Large intestine (tissue), 3 donors: ENCODE results near the gene MTRR. TPM values are rescaled to one million over a fixed set of nuclear protein-coding genes. Genes with fewer than 3 reads are reported as not detected.

Experiments
- DNase-seq, 2 donors: peaks; one replicate each; pipeline versions ENCODE4 v3.0.0 to v3.0.0-alpha.2; 2013
- H3K27ac ChIP-seq: one replicate; pipeline ENCODE4 v1.5.1; 2013; ENCODE audit warnings: low read length
- H3K27me3 ChIP-seq: 2 replicates; pipeline ENCODE4 v1.6.1; 2013; ENCODE audit warnings: low read length; ENCODE audit not compliant: control insufficient read depth, insufficient read depth
- H3K36me3 ChIP-seq: 2 replicates; pipeline ENCODE4 v1.6.1; 2013; ENCODE audit warnings: low read length; ENCODE audit not compliant: control insufficient read depth, insufficient read depth
- H3K4me1 ChIP-seq: one replicate; pipeline ENCODE4 v1.6.1; 2013; ENCODE audit warnings: low read length; ENCODE audit not compliant: control insufficient read depth, insufficient read depth
- H3K4me3 ChIP-seq: one replicate; pipeline ENCODE4 v1.5.1; 2013; ENCODE audit warnings: low read length
- H3K9me3 ChIP-seq: one replicate; pipeline ENCODE4 v1.6.1; 2013; ENCODE audit warnings: mild to moderate bottlenecking, low read depth, low read length, moderate library complexity; ENCODE audit not compliant: control insufficient read depth
- WGBS: methylation state at CpG from one replicate; pipeline ENCODE4 v1.1.5; 2013; ENCODE audit warnings: low lambda C conversion rate; ENCODE audit not compliant: insufficient coverage; 5-methylcytosine and 5-hydroxymethylcytosine counted together
- polyA plus RNA-seq: library from polyadenylated mRNA; unstranded; fragments of 120-200 nt; gene quantifications from one replicate; pipeline ENCODE4 v1.2.1, GENCODE V29; 2013

Gene MTRR
- polyA plus RNA-seq, 1 donor, result 48.1 TPM

- Histone ChIP-seq H3K4me3 (no peak overlapping the region), H3K4me1 (no peaks in the 10 kb centered on the region), H3K27me3 (no peaks in the 10 kb centered on the region), H3K36me3 (no peaks in the 10 kb centered on the region), H3K9me3 (no peaks in the 10 kb centered on the region), H3K27ac (no peak overlapping the region)
- 95% methylated on average over 4 of the region's 4 CpGs for WGBS
- DNase-seq, result no peak
Observed at GRCh38 chr5:7947301-7947700, 78.4 kb downstream of the MTRR start.

Other genes starting within 250 kb of the MTRR start
- gene CFAP90, start 18.0 kb upstream of the MTRR start, polyA plus RNA-seq, result 0.75 TPM
- 19.2 TPM for gene FASTKD3, start 117 bp upstream of the MTRR start, polyA plus RNA-seq